Measurements from ENCODE around the gene LEFTY2. TPM values are rescaled to one million over a fixed set of nuclear protein-coding genes. Genes with fewer than 3 reads are reported as not detected.

The LEFTY2 gene
- total and polyA plus RNA-seq, 2 donors (not counting 3 experiments of a cell fraction or from before 2014, with no cell fraction given) = 0.06 TPM; not detected in 1

DNA sequence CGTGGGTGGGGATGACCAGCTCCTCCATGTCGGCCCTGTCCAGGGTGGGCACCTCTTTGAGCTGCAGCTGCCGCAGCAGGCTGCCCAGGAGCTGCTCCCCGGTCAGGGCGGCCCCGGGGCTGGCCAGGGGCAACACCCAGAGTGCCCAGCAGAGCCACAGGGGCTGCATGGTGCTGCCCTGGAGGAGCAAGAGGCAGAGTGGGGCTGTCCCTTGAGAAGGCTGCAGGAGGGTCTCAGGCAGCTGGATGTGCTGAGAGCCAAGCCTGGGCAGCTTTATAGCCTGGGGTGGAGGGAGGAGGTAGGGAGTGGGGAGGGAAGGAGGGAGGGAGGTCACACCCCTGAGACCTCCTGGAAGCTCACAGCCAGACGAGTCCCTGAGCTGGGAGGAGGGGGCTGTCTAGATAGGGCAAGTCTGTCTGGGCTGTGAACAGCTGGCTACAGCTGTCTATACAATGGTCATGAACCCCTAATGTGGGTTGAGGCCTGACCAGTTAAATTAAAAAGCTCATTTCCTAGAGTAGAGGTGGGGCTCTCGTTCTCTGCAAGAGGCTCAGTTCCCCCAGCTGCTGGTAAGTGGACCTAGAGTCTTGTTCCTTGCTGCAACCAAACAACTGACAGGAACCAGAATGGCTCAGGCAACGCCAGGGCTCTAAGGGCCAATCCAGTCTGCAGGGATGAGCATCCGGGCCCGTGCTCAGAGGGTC is 52.0 kb downstream of the LEFTY2 start, which contains the start of gene LEFTY1:
Gene LEFTY1 (minus strand): TSS at position 249 of the 704 bp plus-strand sequence. CDS start 80 bp downstream, at position 169.
- DNase-seq (ENCODE audit: low read depth, low spot score) (no peak), FAIRE-seq (no peak)
- intact Hi-C loops (cut with micrococcal nuclease) (no loop called here), dilution Hi-C loops (cut with MboI; ENCODE audit: extremely low pct_ligation_motif_present, low sequenced_read_pairs) (no loop called here)
- ChIA-PET POLR2A (no interaction called here), CTCF (interaction anchor here (0.8 to 2.2 kb wide), 5 partner anchors 8 to 23 kb away, joined by 3 to 7 read pairs (median 4); no protein-coding TSS in a partner anchor)
- H3K36me3 ChIP-seq (ENCODE audit: control insufficient read depth in 2 of 2, extremely low read depth in 1 of 2, insufficient read depth in 2 of 2, low read length in 2 of 2) = no peaks in the 10 kb centered on the region
- H3K9me3 ChIP-seq (replicated peaks; ENCODE audit: control insufficient read depth, insufficient read depth, low read length) = no peaks in the 10 kb centered on the region
- no peak within 1 kb of the TSS for H2AFZ ChIP-seq (ENCODE audit: low read depth, low read length)
- no peaks in the 10 kb centered on the region for H3K4me1 ChIP-seq (ENCODE audit: control insufficient read depth, extremely low read depth, insufficient read depth, low read length)
- TF ChIP-seq, protein P1, sequence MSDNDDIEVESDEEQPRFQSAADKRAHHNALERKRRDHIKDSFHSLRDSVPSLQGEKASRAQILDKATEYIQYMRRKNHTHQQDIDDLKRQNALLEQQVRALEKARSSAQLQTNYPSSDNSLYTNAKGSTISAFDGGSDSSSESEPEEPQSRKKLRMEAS (IDR thresholded peaks at IDR 0.05; ENCODE audit: insufficient read depth, insufficient read length) = no peak
- TF ChIP-seq MYC (IDR thresholded peaks at IDR 0.05; ENCODE audit: low read depth, low read length) (no peak), FOS (IDR thresholded peaks at IDR 0.05; ENCODE audit: borderline replicate concordance, insufficient read depth, low read length) (no peak), POLR2AphosphoS5 (IDR thresholded peaks at IDR 0.05; ENCODE audit: insufficient read depth, low read depth, low read length) (no peak), GATA2 (IDR thresholded peaks at IDR 0.05; ENCODE audit: insufficient read depth, insufficient read length, low read depth, low read length) (no peak), POLR2A (IDR thresholded peaks at IDR 0.05; ENCODE audit: low read depth, low read length) (no peak), EZH2 (IDR thresholded peaks at IDR 0.05; ENCODE audit: borderline replicate concordance, low read depth, low read length, severe bottlenecking) (no peak), JUN (IDR thresholded peaks at IDR 0.05; ENCODE audit: borderline replicate concordance, insufficient read depth, insufficient read length, low read depth) (no peak)
- TF ChIP-seq, protein P2, sequence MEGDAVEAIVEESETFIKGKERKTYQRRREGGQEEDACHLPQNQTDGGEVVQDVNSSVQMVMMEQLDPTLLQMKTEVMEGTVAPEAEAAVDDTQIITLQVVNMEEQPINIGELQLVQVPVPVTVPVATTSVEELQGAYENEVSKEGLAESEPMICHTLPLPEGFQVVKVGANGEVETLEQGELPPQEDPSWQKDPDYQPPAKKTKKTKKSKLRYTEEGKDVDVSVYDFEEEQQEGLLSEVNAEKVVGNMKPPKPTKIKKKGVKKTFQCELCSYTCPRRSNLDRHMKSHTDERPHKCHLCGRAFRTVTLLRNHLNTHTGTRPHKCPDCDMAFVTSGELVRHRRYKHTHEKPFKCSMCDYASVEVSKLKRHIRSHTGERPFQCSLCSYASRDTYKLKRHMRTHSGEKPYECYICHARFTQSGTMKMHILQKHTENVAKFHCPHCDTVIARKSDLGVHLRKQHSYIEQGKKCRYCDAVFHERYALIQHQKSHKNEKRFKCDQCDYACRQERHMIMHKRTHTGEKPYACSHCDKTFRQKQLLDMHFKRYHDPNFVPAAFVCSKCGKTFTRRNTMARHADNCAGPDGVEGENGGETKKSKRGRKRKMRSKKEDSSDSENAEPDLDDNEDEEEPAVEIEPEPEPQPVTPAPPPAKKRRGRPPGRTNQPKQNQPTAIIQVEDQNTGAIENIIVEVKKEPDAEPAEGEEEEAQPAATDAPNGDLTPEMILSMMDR (IDR thresholded peaks at IDR 0.05; ENCODE audit: extremely low read depth in 1 of 2, insufficient read depth in 1 of 2, low read depth in 1 of 2, low read length in 2 of 2) = no peak
- no TSS peak for BruUV-seq (replicated peaks)
- no peak within 1 kb of the TSS for H3K4me2 ChIP-seq (ENCODE audit: insufficient read depth, low read length)
- H3K4me3 ChIP-seq (replicated peaks in 1 of 3; ENCODE audit: insufficient read depth in 1 of 3, low read depth in 1 of 3, low read length in 3 of 3) = no peak within 1 kb of the TSS
- no peaks in the 10 kb centered on the region for H3K9me1 ChIP-seq (replicated peaks; ENCODE audit: control insufficient read depth, extremely low read depth, insufficient read depth, low read length)
- H3K27me3 ChIP-seq (ENCODE audit: control insufficient read depth in 2 of 2, insufficient read depth in 2 of 2, low read length in 2 of 2) = no peaks in the 10 kb centered on the region
- H3K79me2 ChIP-seq (ENCODE audit: control insufficient read depth, insufficient read depth, low read length) = no peaks in the 10 kb centered on the region
- H3K27ac ChIP-seq (ENCODE audit: insufficient read depth, low read depth, low read length) = no peak within 1 kb of the TSS
- no peak within 1 kb of the TSS for H3K9ac ChIP-seq (replicated peaks; ENCODE audit: extremely low read depth, insufficient read depth, low read length)
- no peaks in the 10 kb centered on the region for H4K20me1 ChIP-seq (replicated peaks; ENCODE audit: control insufficient read depth, extremely low read depth, insufficient read depth, low read length)
